Heart right ventricle (tissue), 16 donors: ENCODE data around the gene CFAP210. TPM values are rescaled to one million over a fixed set of nuclear protein-coding genes. Genes with fewer than 3 reads are reported as not detected.

Source experiments
- ATAC-seq, 8 donors: fragments of 200-7000 bp; cut with Tn5 transposase; one replicate each; pipeline ENCODE4 v1.9.1; 2020; ENCODE audit warnings: mild to moderate bottlenecking in 8 of 8, moderate library complexity in 8 of 8, moderate number of reproducible peaks in 1 of 8
- DNase-seq, 2 donors: peaks; one replicate each; pipeline ENCODE4 v3.0.0-alpha.2; 2020
- H3K27ac ChIP-seq, 10 donors: fragments of 200-600 bp; sonication (generic) in 2 of 10; one replicate each; pipeline versions ENCODE4 v1.5.0 to v1.8.0; 2020 to 2022; ENCODE audit warnings: mild to moderate bottlenecking in 3 of 10
- H3K27me3 ChIP-seq, 7 donors: fragments of 200-600 bp; one replicate each; pipeline ENCODE4 v1.8.0; 2021 to 2022; ENCODE audit warnings: mild to moderate bottlenecking in 2 of 7
- H3K36me3 ChIP-seq, 9 donors: fragments of 200-600 bp; sonication (generic) in 1 of 9; one replicate each; pipeline versions ENCODE4 v1.5.0 to v1.8.0; 2020 to 2022; ENCODE audit warnings: mild to moderate bottlenecking in 2 of 9
- H3K4me1 ChIP-seq, 9 donors: fragments of 200-600 bp; sonication (generic) in 1 of 9; one replicate each; pipeline versions ENCODE4 v1.5.0 to v1.8.0; 2020 to 2022; ENCODE audit warnings: mild to moderate bottlenecking in 4 of 9
- H3K4me3 ChIP-seq, 10 donors: fragments of 200-600 bp; sonication (generic) in 2 of 10; one replicate each; pipeline versions ENCODE4 v1.5.0 to v1.8.0; 2020 to 2022; ENCODE audit warnings: mild to moderate bottlenecking in 7 of 10, moderate library complexity in 2 of 10
- H3K9me3 ChIP-seq, 11 donors: fragments of 200-600 bp in 10 of 11; sonication (generic) in 2 of 11; one replicate each; pipeline versions ENCODE4 v1.5.0 to v1.8.0; 2013 to 2022; ENCODE audit warnings: mild to moderate bottlenecking in 2 of 11, control low read depth in 1 of 11, moderate library complexity in 1 of 11
- CTCF ChIP-seq, 9 donors: fragments of 200-600 bp; sonication (generic) in 2 of 9; IDR thresholded peaks; one replicate each; pipeline versions ENCODE4 v1.5.0 to v1.8.0; 2021 to 2022; ENCODE audit warnings: antibody characterized with exemption in 9 of 9, mild to moderate bottlenecking in 5 of 9, moderate library complexity in 1 of 9
- WGBS, 2 donors: extraction: QIAGEN DNeasy Blood & Tissue Kit; methylation state at CpG; one replicate each; pipeline ENCODE4 v1.1.7; 2013; ENCODE audit warnings: inconsistent platforms in 1 of 2; 5-methylcytosine and 5-hydroxymethylcytosine counted together
- intact Hi-C, 10 donors: fragments of 100-400 bp; cut with DNase I; formaldehyde crosslinking; loops; one replicate each; pipeline versions ENCODE4 v1.11.1 to v1.14.2; 2022
- polyA plus RNA-seq, 2 donors: library from polyadenylated mRNA; stranded (reverse); fragments of 200-250 nt; gene quantifications; one replicate each; pipeline ENCODE4 v1.2.3, GENCODE V29; 2013
- total RNA-seq, 10 donors: library from RNA; stranded (reverse); fragmentation: NEBNext Ultra II Directional in 3 of 10; extraction: Animal tissue kit (Norgen Biotek cat#: 25700) in 3 of 10; gene quantifications; one replicate each; pipeline versions ENCODE4 v1.2.1 to v1.2.4, GENCODE V29; 2021 to 2023
- donor health status: Arrhythmogenic right ventricular cardiomyopathy.
- donor health status: ischemic (EF 13 %, LVEDD 7.1; RV severe dilation, severe dysfunction).
- donor health status: healthy with polysubstance abuse.
- donor health status: DM: no; HTN: yes; CAD: no.
- donor health status: DM: no; HTN: no; CAD: no.
- donor health status: ischemic (EF 25% LVEDD 6.9; RV normal size, moderate dysfunction).
- donor health status: ischemic (EF 25% LVEDD 5.7; RV mildly dilated, moderate dysfunction).
- donor health status: healthy.
- donor health status: DM: yes; HTN: yes; CAD: no.
- donor health status: Ischemic cardiomyopathy.
- donor health status: ischemic (EF 35%, LVEDD 5.7; RV mildly dilated, moderate dysfunction).
- donor health status: nonischemic (EF 11% LVEDD 7.7; RV severe dilation, severe dysfunction).
- donor health status: DM: yes; HTN: yes; CAD: no.
- donor health status: PGD.
- donor health status: ischemic (EF 29% LVEDD 5.4; RV normal size, mild dysfunction).
- donor health status: nonischemic (EF 23%, LVEDD 6.1; RV moderate dilation, normal function).

Gene CFAP210
- total and polyA plus RNA-seq, 12 donors = 0.14 to 0.29 TPM; not detected in 10

GRCh38 chr2:169656164-169656563, 38.0 kb downstream of the CFAP210 start:
- intact Hi-C loops = no loop called here
- 68 to 77% methylated on average over 3 of the region's 3 CpGs for WGBS, 2 donors
- ATAC-seq = no peak
- Histone ChIP-seq H3K27ac (no peak overlapping the region), H3K9me3 (no peaks in the 10 kb centered on the region), H3K27me3 (peaks cover 0 to 13% (median 0%) of the 10 kb centered on the region in 7 donors), H3K4me1 (no peaks in the 10 kb centered on the region), H3K4me3 (no peak overlapping the region), H3K36me3 (no peaks in the 10 kb centered on the region)
- no peak for DNase-seq
- TF ChIP-seq CTCF (IDR thresholded peaks at IDR 0.05) = no peak

GRCh38 chr2:169653636-169654035, 40.6 kb downstream of the CFAP210 start:
- H3K4me3 ChIP-seq = no peak overlapping the region
- ATAC-seq = no peak
- H3K4me1 ChIP-seq = no peaks in the 10 kb centered on the region
- no peaks in the 10 kb centered on the region for H3K9me3 ChIP-seq
- WGBS, 2 donors = 69 to 78% methylated on average over 3 of the region's 3 CpGs
- peaks cover 0 to 13% (median 0%) of the 10 kb centered on the region in 7 donors for H3K27me3 ChIP-seq
- TF ChIP-seq CTCF (IDR thresholded peaks at IDR 0.05) = no peak
- DNase-seq = no peak
- no peak overlapping the region for H3K27ac ChIP-seq
- intact Hi-C loops = no loop called here
- no peaks in the 10 kb centered on the region for H3K36me3 ChIP-seq

- Histone ChIP-seq H3K27ac (no peak overlapping the region), H3K9me3 (no peaks in the 10 kb centered on the region), H3K36me3 (no peaks in the 10 kb centered on the region), H3K27me3 (peaks cover 0 to 13% (median 0%) of the 10 kb centered on the region in 7 donors), H3K4me3 (no peak overlapping the region), H3K4me1 (no peaks in the 10 kb centered on the region)
- no peak for TF ChIP-seq CTCF (IDR thresholded peaks at IDR 0.05)
- ATAC-seq (no peak), DNase-seq (no peak)
- intact Hi-C loops = no loop called here
- 83 to 90% methylated on average over 1 of the region's 1 CpG for WGBS, 2 donors
Observed at GRCh38 chr2:169649278-169649677, 44.9 kb downstream of the CFAP210 start.

DNA sequence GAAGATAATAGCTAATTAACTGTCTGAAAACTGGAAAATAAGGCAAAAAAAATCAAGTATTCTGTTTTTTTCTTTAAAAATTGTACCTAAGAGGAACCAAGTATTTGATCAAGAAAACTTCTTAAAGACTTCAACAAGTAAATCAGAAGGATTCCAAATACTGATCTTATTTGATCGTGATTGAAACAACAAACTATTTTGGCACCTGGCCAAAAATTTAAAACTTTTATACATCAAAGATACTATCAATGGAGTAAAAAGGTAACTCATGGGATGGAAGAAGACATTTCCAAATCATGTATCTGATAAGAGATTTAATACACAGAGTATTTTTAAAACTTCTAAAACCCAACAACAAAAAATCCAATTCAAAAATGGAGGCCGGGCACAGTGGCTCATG, 46.7 kb downstream of the CFAP210 start:
- ATAC-seq = no peak
- H3K36me3 ChIP-seq = no peaks in the 10 kb centered on the region
- TF ChIP-seq CTCF (IDR thresholded peaks at IDR 0.05) = no peak
- H3K4me1 ChIP-seq = no peaks in the 10 kb centered on the region
- H3K27ac ChIP-seq = no peak overlapping the region
- intact Hi-C loops = no loop called here
- 92 to 94% methylated on average over 2 of the region's 2 CpGs for WGBS, 2 donors
- DNase-seq = no peak
- no peaks in the 10 kb centered on the region for H3K9me3 ChIP-seq
- H3K4me3 ChIP-seq = no peak overlapping the region
- H3K27me3 ChIP-seq = peaks cover 0 to 7% (median 0%) of the 10 kb centered on the region in 7 donors
